Vagina (tissue), 2 donors: Measurements from ENCODE around the gene ZNF385C. TPM values are rescaled to one million over a fixed set of nuclear protein-coding genes. Genes with fewer than 3 reads are reported as not detected.

Experiments used
- DNase-seq, 2 donors: peaks; one replicate each; pipeline ENCODE4 v3.0.0-alpha.2; 2017; ENCODE audit errors: extremely low spot score in 2 of 2
- H3K27ac ChIP-seq: fragments of 200-600 bp; sonication (generic); one replicate; pipeline ENCODE4 v1.5.1; 2019
- H3K27me3 ChIP-seq: fragments of 200-600 bp; sonication (generic); one replicate; pipeline ENCODE4 v1.5.1; 2019
- H3K36me3 ChIP-seq, 2 donors: fragments of 200-600 bp; sonication (generic); one replicate each; pipeline ENCODE4 v1.5.1; 2017 to 2019
- H3K4me1 ChIP-seq: fragments of 200-600 bp; sonication (generic); one replicate; pipeline ENCODE4 v1.5.1; 2019
- H3K4me3 ChIP-seq, 2 donors: fragments of 200-600 bp; sonication (generic); 1 replicate in 1 of 2; 2 replicates in 1 of 2; pipeline ENCODE4 v1.5.1; 2016 to 2019
- H3K9me3 ChIP-seq: fragments of 200-600 bp; sonication (generic); one replicate; pipeline ENCODE4 v1.5.1; 2019
- CTCF ChIP-seq, 3 experiments: fragments of 450-650 bp in 2 of 3; fragments of 200-600 bp in 1 of 3; sonication (generic) in 1 of 3; IDR thresholded peaks; one replicate each; pipeline ENCODE4 v1.5.1; 2017 to 2019; ENCODE audit warnings: antibody characterized with exemption in 3 of 3, mild to moderate bottlenecking in 2 of 3, moderate library complexity in 2 of 3
- POLR2A ChIP-seq, 2 donors: fragments of 450-650 bp; IDR thresholded peaks; one replicate each; pipeline ENCODE4 v1.6.1; 2017; ENCODE audit warnings: antibody characterized with exemption in 2 of 2, mild to moderate bottlenecking in 2 of 2, moderate library complexity in 2 of 2
- POLR2AphosphoS5 ChIP-seq, 2 donors: sonication (generic); formaldehyde crosslinking; IDR thresholded peaks; one replicate each; pipeline ENCODE4 v1.9.0; 2017; ENCODE audit warnings: antibody characterized with exemption in 2 of 2, mild to moderate bottlenecking in 2 of 2, low read depth in 1 of 2; ENCODE audit not compliant: insufficient read depth in 1 of 2
- intact Hi-C: fragments of 100-400 bp; cut with DNase I; formaldehyde crosslinking; loops from one replicate; pipeline ENCODE4 v1.15.1; 2023
- total RNA-seq: library from RNA; depleted of rRNA; stranded (reverse); fragments of >200 nt; gene quantifications from one replicate; pipeline ENCODE4 v1.2.3, GENCODE V29; 2016

The ZNF385C gene
- total RNA-seq, 1 donor from 2014 or later, result 0.49 TPM

GRCh38 chr17:42107124-42107523, 8.9 kb upstream of the ZNF385C start:
- Histone ChIP-seq H3K4me1 (peaks cover 19% of the 10 kb centered on the region), H3K36me3 (peaks cover 0 to 8% of the 10 kb centered on the region in 2 donors), H3K27ac (no peak overlapping the region), H3K9me3 (no peaks in the 10 kb centered on the region), H3K27me3 (no peaks in the 10 kb centered on the region), H3K4me3 (peak overlapping the region in 1 of 2 donors; percentile 19)
- no peak for DNase-seq
- intact Hi-C loops, result no loop called here
- TF ChIP-seq POLR2AphosphoS5 (IDR thresholded peaks at IDR 0.05; ENCODE audit: insufficient read depth in 1 of 2, low read depth in 1 of 2) (no peak), POLR2A (IDR thresholded peaks at IDR 0.05) (no peak), CTCF (IDR thresholded peaks at IDR 0.05) (no peak)

- H3K36me3 ChIP-seq, result peaks cover 0 to 8% of the 10 kb centered on the region in 2 donors
- H3K27me3 ChIP-seq, result no peaks in the 10 kb centered on the region
- peaks cover 12% of the 10 kb centered on the region for H3K4me1 ChIP-seq
- DNase-seq, result no peak
- intact Hi-C loops, result no loop called here
- no peak overlapping the region for H3K4me3 ChIP-seq
- TF ChIP-seq POLR2AphosphoS5 (IDR thresholded peaks at IDR 0.05; ENCODE audit: insufficient read depth in 1 of 2, low read depth in 1 of 2) (no peak), POLR2A (IDR thresholded peaks at IDR 0.05) (no peak), CTCF (IDR thresholded peaks at IDR 0.05) (no peak)
- no peak overlapping the region for H3K27ac ChIP-seq
- H3K9me3 ChIP-seq, result no peaks in the 10 kb centered on the region
Measured at GRCh38 chr17:42106009-42106408, 7.7 kb upstream of the ZNF385C start.

GRCh38 chr17:42104264-42104663, 6.0 kb upstream of the ZNF385C start:
- Histone ChIP-seq H3K27ac (no peak overlapping the region), H3K36me3 (peaks cover 0 to 8% of the 10 kb centered on the region in 2 donors), H3K27me3 (no peaks in the 10 kb centered on the region), H3K9me3 (no peaks in the 10 kb centered on the region), H3K4me1 (peaks cover 4% of the 10 kb centered on the region), H3K4me3 (no peak overlapping the region)
- intact Hi-C loops, result no loop called here
- no peak for DNase-seq
- no peak for TF ChIP-seq CTCF (IDR thresholded peaks at IDR 0.05)

- Histone ChIP-seq H3K4me1 (peaks cover 6% of the 10 kb centered on the region), H3K9me3 (no peaks in the 10 kb centered on the region), H3K36me3 (peaks cover 0 to 8% of the 10 kb centered on the region in 2 donors), H3K27me3 (no peaks in the 10 kb centered on the region), H3K4me3 (no peak overlapping the region), H3K27ac (no peak overlapping the region)
- no peak for DNase-seq
- no peak for TF ChIP-seq CTCF (IDR thresholded peaks at IDR 0.05)
- TF ChIP-seq POLR2A (IDR thresholded peaks at IDR 0.05), result no peak
- intact Hi-C loops, result no loop called here
Measured at GRCh38 chr17:42103221-42103954, 5.1 kb upstream of the ZNF385C start.

- H3K27ac ChIP-seq, result no peak overlapping the region
- no peak for DNase-seq
- no peaks in the 10 kb centered on the region for H3K27me3 ChIP-seq
- TF ChIP-seq POLR2AphosphoS5 (IDR thresholded peaks at IDR 0.05; ENCODE audit: insufficient read depth in 1 of 2, low read depth in 1 of 2) (no peak), CTCF (IDR thresholded peaks at IDR 0.05) (peak; percentile 22 to 44 (median 42)), POLR2A (IDR thresholded peaks at IDR 0.05) (no peak)
- no peaks in the 10 kb centered on the region for H3K9me3 ChIP-seq
- H3K36me3 ChIP-seq, result peaks cover 0 to 8% of the 10 kb centered on the region in 2 donors
- H3K4me3 ChIP-seq, result no peak overlapping the region
- intact Hi-C loops, result no loop called here
- peaks cover 16% of the 10 kb centered on the region for H3K4me1 ChIP-seq
Measured at GRCh38 chr17:42101513-42102292, 3.4 kb upstream of the ZNF385C start.
